Islet precursor cell (in vitro differentiated cells): ENCODE results near the gene NRG2.

Source experiments
- DNase-seq: peaks from one replicate; pipeline ENCODE4 v3.0.0-alpha.2; 2018

The NRG2 gene

DNA sequence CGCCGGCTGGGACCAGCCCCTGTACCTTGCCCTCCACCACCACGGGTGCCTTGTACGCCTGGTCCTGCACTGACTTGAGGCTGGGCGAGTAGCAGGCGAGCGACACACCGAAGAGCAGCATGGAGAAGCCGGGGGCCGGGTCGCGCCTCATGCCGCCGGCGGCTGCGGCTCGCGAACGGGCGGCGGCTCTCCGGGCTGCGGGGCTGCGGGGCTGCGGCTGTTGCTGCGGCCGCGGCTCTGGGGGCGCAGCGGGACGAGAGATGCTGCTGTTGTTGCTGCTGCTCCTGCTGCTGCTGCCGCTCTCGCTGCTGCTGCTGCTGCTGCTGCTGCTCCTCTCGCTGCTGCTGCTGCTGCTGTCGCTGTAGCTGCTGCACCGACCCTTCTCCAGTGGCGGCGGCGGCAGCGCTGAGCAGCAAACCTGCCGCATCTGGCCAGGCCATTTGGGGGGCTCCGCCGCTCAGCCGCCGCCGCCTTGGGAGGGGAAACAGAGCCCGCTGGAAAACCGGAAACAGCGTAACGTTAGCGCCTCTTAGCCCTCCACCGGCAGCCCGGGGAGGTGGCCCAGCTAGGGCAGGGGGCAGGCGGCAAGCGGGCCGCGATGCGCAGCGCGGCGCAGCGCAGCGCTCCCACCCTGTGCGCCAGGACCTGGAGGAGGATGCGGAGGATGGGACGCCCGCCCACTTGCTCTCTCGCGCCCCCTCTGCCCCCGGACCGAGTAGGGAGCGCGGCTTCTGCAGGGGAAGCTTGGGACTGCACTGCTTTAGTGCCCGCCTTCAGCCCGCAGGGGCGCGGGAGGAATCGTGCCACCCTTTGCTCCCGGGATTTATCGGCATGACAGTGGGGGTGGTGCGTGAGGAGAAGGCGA, at the start of gene NRG2:
TSS of gene NRG2 (minus strand) at position 657 of the 865 bp plus-strand sequence.
- DNase-seq, result peak; percentile 86

DNA sequence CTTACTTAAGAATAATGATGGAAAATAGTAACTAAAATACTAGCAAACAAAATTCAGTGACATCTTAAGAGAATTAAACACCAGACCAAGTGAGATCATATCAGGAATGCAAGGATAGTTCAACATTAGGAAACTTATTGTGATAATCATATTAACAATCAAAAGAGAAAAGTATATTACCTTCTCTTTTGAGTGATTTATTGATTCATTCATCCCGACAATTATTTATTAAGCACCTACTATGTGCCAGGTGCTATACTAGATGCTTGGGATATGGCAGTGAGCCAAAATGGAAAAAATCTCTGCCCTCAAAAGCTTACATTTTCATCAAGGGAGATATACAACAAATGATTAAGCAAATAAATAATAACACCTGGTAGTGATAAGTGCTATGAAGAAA, 47.2 kb upstream of the NRG2 start:
- DNase-seq, result no peak

DNA sequence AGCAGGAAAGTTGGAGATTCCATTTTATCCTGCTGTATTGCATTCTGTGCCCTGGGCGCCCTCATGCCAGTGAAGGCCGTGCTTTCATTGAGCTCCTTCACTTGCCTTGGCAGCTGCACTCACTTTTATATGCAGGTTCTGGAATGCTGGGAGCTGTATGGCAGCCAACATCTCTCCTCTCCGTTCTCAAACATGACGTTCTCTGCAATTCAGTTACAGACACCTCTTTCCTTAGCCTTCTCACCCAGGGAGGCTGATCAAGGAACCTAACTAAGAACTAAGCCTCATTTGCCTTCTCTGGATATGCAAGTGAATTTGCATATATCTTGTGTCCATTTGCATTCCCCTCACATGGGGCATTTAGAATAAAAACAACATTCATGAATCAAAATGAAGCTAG, 41.4 kb upstream of the NRG2 start:
- DNase-seq, result no peak

DNA sequence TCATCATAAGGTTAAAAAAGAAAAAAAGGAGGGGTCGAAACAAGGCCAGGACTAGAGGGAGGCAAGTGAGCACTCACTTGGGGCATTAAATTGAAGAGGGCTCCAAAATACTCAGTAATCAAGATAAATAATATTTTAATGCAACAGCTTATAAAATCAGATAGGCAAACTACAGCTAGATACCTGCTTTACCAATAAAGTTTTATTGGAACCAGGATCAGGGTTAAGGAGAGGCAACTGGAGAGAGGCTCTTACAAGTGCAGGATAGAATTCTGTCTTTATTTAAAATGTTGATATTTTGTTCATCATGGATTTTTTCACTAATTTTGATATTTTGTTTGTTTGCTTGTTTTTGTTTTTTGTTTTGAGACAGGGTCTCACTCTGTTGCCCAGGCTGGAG, 40.6 kb upstream of the NRG2 start:
- no peak for DNase-seq

DNA sequence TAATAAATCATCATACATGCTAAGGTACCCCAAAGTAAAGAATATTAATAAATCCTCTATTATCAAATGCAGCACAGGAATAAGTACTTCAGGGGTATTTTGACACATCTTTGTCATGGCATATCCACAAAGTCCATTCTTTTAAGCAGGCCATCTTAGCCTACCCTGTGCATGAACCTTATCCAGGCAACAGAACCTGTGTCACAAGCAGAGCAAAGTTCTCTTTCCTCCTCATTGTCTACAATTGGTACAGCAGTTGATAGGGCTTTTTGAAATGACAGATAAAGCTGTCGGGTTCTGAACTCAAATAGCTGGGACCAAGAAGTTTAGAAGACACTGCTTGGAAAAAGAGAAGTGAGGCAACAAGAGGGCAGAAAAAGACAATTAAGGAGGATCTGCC, 40.0 kb upstream of the NRG2 start:
- no peak for DNase-seq

DNA sequence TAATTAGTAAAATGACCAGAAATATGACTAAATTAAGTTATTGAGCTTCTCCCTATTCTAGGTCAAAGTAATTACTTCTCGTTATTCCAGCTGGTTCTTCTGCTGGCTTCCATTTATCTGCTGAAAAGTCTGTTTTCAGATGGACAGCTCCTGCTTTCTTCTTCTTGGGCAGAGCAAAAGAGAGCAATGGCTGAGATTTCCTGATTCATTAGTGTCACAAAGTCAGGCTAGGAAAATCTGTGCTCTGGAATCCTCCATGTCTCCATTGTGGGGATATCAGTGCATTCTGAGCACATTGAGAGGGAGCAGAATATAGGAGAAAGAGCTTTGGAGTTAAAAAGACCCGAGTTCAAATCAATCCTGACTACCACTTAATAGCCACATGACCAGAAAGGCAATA, 33.7 kb upstream of the NRG2 start:
- DNase-seq, result no peak

DNA sequence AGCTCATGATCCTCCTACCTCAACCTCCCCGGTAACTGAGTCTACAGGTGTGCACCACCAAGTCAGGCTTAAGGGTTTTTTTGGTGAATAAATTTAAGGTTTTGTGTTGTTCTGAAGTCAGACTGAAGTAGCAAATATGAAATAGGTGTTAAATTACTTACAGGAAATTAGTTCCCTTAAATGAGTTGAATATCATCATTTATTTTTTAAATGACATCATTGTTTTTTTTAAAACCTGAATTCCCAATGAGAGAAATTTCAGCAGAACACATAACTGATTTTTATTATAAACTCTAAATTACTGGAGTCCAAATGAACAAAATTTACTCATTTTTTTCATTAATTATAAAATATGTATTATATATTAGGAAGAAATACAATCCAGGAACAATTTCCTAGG, 33.0 kb upstream of the NRG2 start:
- DNase-seq, result no peak

DNA sequence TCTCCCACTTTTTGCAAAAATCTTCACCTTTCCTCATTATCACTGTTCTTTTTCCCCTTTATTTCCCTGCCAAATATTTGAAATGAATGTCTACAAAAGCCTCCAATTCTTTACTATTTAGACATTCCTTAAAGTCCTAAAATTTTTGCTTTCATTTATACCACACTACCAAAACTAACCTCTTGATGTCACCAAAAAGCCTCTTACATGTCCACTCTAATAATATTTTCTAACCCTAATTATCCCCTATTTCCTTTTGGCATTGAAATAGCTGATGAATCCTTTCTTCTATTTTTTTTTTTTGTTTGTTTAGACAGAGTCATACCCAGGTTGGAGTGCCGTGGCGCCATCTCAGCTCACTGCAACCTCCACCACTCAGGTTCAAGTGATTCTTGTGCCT, 32.3 kb upstream of the NRG2 start:
- no peak for DNase-seq

DNA sequence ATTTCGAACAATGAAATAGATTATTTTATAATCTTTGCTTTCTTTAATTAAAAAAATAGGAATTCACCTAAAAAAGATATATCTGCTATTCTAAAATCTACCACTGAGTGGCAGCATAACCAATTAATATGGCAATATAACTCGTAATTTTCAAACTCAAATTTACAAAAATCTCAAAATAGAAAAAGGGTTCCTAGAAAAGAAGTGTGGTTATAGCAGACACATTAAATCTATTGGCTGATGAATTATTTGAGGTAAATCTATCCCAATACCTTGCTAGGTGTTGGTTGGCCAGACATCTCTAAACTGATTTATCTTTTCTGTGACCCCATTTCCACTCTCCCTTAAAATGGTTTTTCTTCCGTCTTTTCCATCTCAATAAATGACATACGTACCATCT, 30.2 kb upstream of the NRG2 start:
- no peak for DNase-seq

DNA sequence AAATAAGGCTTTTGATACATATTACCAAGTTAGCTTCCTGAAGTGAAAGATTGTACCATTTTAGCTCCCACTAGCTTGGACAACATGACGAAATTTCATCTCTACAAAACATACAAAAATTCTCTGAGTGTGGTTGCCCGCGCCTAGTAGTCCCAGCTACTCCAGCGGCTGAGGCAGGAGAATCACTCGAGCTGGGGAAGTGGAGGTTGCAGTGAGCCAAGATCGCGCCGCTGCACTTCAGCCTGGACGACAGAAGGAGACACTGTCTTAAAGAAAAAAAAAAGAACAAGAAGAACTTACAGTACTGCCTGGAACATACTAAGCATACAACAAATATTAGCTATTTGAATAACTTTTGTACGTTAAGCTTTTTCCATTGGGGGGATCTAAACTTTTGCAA, 29.7 kb upstream of the NRG2 start:
- no peak for DNase-seq

DNA sequence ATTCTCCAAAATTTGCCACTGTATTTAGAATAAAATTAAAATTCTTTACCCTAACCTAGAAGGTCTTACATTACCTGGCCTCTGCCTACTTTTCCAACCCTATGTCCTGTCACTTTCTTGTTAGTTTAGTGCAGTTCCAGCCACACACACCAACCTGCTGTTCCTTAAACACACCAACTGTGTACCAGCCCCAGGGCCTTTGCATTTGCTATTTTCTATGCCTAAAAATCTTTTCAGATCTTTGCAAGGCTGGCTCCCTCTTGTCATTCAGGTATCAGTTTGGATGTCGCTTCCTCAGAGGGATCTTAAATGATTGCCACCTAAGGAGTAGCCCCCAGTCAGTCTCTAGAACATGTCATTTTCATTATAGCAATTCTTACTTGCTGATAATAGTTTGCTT, 17.7 kb upstream of the NRG2 start:
- no peak for DNase-seq

DNA sequence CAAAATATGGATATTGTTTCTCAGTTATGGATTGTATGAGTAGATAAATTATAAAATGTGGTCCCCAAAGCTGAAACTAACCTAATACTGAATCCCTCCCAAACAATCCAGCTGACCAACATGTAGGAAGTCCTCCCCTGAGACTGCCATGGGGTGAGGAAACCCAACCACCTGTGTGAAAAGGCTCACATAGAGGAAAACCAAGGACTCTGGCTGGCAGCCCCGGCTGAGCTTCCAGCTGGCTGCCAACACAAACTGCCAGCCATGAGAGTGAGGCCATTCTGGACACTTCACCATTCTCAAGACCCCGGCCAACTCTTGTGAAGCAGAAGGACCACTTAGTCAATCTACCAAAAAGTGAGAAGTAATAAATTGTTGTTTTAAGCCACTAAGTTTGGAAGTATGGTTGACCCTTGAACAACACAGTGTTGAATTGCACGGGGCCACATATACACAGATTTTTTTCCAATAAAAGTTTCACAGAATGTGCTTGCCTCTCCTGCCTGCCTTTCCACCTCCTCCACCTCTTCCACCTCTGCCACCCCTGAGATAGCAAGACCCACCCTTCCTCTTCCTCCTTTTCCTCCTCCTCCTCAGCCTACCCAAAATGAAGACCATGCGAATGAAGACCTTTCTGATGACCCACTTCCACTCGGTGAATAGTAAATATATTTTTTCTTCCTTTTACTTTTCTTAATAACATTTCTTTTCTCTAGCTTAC, 15.3 kb upstream of the NRG2 start:
- no peak for DNase-seq

DNA sequence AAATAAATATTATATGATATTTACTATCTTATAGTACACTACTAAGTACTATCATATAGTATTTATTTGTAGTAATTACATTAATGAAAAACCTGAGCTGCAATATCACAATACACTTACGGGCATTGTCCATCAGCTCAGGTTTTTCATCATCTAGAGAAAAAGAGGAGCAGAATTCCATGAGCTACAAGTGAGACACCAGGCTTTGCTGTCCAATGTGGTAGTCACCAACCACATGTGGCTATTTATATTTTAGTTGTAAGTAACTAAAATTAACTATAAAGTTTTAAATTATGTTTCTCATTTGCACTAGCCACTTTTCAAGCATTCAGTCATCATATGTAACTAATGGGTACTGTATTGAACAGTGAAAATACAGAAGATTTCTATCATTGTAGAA, 13.8 kb upstream of the NRG2 start:
- DNase-seq, result no peak

DNA sequence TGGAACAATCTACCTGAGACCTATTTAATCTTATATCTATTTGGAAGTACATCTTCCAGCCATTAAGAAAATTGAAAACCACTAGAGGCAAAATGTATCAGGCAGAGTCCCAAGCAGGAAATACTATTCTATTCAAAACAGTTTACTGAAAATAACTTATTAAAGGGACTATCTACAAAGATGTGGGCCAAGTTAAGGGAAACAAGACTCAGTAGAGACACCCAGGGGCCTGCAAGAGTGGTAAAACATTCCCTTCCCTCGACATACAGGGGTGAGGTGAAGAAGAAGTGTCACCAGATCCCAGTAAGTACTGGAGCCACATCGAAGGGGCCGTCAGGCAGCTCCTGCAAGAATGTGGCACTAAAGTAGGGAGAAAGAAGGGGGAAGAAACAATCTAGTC, 12.1 kb upstream of the NRG2 start:
- no peak for DNase-seq

DNA sequence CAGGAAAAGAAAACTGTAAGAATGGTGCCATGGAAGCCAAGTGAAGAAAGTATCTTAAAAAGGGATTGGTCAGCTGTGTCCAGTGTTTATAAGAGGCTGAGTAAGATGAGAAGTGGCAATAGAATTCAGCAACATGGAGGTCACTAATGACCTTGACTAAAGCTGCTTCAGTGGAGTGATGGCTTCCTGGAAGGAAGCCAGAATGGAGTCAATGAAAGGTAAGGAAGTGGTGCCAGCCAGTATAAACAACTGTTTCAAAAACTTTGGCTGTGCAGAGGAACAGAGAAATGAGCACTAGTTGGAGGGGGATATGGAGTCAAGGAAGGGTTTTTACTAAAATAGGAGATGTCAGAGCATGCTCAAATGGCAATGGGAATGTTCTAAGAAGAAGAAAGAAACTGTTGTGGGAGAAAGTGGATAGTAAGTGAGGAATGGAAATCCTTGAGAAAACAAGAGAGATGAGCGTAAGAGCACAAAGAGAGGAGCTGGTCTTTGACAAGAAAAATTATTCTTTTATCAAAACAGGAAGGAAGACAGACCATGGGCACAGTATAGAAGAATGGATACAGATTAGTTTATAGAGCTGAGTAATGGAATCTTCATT, 11.1 kb upstream of the NRG2 start:
- no peak for DNase-seq

DNA sequence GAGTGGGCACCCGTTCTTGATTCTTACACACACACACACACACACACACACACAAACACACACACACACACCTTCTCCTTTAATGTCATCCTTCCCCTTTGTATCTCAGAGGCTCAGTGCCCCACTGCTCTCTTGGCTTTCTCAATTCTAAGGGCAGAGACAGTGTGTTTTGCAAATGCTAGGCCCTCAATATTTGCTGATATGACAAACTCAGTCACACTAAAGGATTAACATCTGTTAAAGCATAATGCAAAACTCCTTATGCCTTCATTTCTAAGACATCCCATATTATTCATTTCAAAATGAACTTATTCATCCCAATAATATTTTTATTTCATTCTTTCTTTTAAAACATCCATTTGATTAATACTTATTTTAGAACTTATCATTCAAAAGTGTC, 8.9 kb upstream of the NRG2 start:
- no peak for DNase-seq

DNA sequence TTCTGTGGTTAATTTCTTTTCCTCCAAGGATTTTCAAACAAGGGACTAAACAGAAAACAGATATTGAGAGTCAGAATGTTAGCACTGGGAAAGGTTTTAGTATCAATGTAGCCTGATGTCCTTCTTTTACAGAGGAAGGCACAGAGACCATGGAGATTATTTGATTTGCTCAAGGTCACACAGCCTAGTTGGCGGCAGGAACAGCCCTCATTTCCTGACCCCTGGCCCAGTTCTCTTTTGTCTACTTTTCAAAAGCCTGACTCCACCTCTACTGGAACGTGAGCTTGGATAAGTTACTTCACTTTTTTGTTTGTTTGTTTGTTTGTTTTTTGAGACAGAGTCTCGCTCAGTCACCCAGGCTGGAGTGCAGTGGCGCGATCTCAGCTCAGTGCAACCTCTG, 6.6 kb upstream of the NRG2 start:
- no peak for DNase-seq

DNA sequence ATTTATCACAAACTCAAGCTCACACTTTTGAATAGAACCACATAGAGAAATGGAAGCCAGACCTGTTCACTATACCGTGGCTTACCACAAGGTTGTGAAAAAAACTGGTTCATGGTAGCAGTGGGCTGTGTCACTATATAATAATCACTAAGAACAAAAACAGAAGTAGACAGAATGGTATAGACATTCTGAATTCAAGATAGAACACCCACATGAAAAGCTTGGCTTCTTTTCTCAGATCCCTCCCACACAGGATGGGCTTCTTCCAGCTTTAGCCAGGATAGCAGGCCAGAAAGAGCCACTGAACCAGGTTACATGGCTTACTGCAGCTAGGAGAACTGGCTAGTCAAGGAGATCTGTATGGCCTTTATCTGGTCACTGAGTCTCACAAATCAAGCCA, 6.1 kb upstream of the NRG2 start:
- DNase-seq, result no peak

DNA sequence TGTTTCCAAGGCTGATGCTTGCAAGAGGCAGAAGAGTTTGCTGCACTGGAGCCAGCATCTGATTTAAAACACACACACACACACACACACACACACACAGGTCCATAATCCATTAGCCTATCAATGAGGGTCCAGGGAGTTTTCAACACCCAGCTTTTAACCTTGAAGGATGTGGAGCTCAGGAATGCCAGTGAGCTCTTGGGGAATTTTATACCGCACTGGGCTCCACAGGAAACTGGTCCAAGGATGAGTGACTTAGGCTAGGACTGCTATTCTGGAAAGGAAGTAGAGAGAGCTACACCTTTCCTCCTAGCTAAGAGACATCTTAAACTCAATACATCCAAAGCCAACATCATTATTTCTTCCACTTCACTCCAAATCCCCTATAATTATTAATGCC, 942 bp upstream of the NRG2 start:
- DNase-seq, result no peak

DNA sequence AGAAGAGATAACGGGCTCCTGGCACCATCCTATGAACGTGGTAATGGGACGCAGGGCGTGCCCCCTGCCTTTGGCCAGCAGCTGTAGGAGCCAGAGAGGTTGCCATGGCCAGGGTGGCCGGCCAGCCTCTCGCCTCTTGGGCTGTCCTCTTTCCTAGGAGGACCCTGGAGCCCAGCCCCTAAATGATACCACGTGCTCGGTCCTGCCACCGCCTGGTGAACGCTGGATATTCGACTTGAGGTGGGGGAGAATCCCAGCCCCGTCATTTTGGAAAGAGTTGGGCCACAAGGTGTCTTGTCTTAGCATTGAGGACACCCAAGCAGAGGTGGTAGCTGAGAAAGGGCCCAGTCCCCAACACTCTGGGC, 391 bp upstream of the NRG2 start:
- DNase-seq, result no peak

DNA sequence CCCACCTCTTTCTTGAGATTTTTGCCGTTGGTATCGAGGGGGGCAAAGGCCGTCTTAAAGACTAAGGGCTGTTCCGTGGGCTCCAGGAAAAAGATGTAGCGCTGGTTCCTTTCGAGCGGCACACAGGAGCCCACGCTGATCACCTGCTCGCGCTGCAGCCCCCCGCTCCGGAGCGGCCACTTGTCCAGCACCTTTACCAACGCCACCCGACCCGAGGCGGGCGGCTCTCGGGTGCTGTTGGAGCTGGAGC, 781 bp downstream of the NRG2 start:
- DNase-seq, result no peak

DNA sequence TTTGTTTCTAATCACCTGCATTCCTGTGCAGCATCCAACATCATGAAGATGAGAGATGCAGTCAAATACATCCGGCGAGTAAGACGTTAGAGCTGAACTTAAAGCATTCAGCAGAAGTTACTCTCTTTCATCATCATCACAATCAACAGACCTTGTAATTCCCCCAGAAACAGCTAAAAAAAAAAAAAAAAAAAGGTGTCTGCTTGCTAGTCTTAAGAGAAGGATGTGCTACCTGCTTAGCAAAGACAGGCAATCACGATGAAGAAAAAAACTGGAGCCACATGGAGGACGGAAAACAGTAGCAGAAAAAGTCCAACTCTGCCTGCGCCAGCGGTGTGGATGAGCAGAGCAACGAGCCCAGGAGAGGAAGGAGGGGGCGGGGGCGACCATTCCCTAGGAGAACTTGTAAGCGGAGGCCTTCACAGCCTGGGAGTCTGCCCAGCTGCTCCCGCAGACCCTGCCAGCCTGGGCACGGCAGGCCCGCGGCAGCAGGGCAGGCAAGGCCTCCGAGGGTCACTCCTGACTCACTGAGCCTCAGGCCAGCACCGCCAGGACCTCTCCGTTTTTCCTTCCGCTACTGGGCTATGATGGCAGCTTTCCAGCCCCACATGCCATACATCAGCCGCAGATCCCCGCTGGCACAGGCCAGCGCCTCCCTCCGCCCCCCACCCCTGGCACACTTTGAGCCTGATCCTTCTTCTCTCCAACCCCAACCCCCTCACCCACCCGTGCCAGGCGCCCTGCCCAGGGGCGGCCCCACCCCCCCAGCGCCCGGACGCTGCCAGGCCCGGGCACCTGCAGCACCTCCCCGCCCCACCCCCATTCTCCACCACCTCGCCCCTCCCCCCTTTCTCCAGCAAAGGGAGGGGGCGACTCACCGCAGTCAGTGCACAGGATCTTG, 1.4 kb downstream of the NRG2 start:
- DNase-seq, result peak; percentile 58

DNA sequence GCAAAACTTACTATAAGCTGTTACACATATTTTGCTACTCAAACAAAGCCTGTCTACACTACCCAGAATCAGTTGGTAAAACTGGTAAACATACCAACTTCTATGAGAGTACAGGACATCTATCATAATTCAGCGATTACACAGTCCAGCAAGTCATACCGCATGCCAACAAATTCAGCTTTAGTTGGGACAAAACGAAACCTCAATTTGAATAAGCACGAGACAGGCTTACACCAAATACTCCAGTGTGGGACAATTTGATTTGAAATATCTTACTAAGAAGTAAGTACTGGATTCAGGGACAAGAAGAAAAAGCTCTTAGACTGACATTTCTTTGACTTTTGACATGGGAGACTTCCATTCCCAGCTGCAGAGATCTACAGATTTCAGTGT, 2.0 kb downstream of the NRG2 start:
- no peak for DNase-seq

DNA sequence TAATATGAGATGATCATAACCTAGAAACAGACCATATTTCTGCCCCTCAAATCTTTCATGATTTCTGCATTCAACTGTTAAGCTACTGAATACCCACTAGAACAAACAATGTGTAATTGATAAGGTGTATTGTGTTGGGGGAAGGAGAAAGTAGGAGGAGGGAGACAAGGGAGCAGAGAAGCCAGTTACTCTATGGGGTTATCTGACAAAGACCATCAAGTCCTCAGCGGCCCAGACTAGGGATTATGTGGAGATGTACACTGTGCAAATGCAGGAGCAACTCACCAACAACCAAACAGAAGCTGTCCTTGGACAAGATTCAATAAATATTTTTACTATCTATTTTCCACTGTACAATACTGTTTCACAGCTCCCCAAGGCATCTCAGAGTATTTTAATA, 2.7 kb downstream of the NRG2 start:
- no peak for DNase-seq
